Measurements from ENCODE around the gene POPDC2. TPM values are rescaled to one million over a fixed set of nuclear protein-coding genes. Genes with fewer than 3 reads are reported as not detected.

The POPDC2 gene
- total RNA-seq, 4 donors from 2014 or later: 67.9 to 92.6 (median 79.3) TPM

DNA sequence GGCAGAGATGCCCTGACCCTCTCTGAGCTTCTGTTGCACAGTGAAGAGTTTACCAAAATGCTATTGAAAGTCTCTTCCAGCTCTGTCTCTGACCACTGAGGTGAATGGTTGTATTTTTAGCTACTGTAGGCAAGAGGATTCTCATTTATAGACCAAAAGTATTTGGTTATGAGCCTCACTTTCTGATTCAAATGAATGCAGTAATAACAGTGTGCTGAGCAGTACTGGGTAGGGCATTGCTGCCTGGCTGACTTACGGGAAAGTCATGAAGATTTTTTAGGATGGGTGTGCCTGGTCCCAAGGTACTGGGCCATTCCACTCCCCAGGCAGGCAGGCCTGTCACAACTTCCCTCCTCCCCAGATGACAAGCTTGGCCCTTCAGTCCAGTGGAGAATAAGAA is 47.2 kb downstream of the POPDC2 start:
- no peaks in the 10 kb centered on the region for H3K36me3 ChIP-seq
- no peaks in the 10 kb centered on the region for H3K4me1 ChIP-seq
- WGBS: 100% methylated on average over 1 of the region's 1 CpG
- DNase-seq (ENCODE audit: extremely low spot score): no peak
- no peaks in the 10 kb centered on the region for H3K27me3 ChIP-seq
- intact Hi-C loops (cut with DNase I): no loop called here
- no peak for TF ChIP-seq EP300 (IDR thresholded peaks at IDR 0.05)
- no peak for TF ChIP-seq POLR2A (IDR thresholded peaks at IDR 0.05; ENCODE audit: low read depth)
- H3K9me3 ChIP-seq: no peaks in the 10 kb centered on the region
- H3K27ac ChIP-seq (replicated peaks in 1 of 4): no peak overlapping the region
- no peak overlapping the region for H3K4me3 ChIP-seq

DNA sequence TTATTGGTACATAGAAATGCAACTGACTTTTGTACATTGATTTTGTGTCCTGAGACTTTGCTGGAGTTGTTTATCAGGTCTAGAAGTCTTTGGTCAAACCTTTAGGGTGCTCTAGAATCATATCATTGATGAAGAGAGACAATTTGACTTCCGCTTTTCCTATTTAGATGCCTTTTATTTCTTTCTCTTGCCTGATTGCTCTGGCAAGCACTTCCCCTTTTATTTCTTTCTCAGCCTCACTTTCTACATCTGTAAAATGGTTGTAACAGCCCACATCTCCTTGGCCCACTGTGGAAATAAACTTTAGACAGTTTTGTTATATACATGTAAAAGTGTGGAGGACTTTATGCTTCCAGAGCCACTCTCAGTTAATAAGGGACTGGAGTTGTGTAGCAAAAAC is 48.7 kb downstream of the POPDC2 start:
- H3K4me3 ChIP-seq: no peak overlapping the region
- WGBS: 97% methylated on average over 1 of the region's 1 CpG

GRCh38 chr3:119609301-119609700 is 51.1 kb downstream of the POPDC2 start:
- Histone ChIP-seq H3K4me3 (no peak overlapping the region), H3K4me1 (no peaks in the 10 kb centered on the region), H3K36me3 (no peaks in the 10 kb centered on the region), H3K27ac (replicated peaks in 1 of 4) (no peak overlapping the region), H3K9me3 (no peaks in the 10 kb centered on the region), H3K27me3 (no peaks in the 10 kb centered on the region)
- 51% methylated on average over 6 of the region's 6 CpGs for WGBS
- intact Hi-C loops (cut with DNase I): no loop called here
- DNase-seq (ENCODE audit: extremely low spot score): no peak
- TF ChIP-seq POLR2AphosphoS5 (IDR thresholded peaks at IDR 0.05): no peak
- no peak for TF ChIP-seq EP300 (IDR thresholded peaks at IDR 0.05)
- no peak for TF ChIP-seq POLR2A (IDR thresholded peaks at IDR 0.05; ENCODE audit: low read depth)
- no peak for TF ChIP-seq CTCF (IDR thresholded peaks at IDR 0.05)

More for the DNA sequence above, 48.7 kb downstream of the POPDC2 start:
- Histone ChIP-seq H3K4me1 (no peaks in the 10 kb centered on the region), H3K27ac (replicated peaks in 1 of 4) (no peak overlapping the region), H3K27me3 (no peaks in the 10 kb centered on the region), H3K9me3 (no peaks in the 10 kb centered on the region), H3K36me3 (no peaks in the 10 kb centered on the region)
- no peak for DNase-seq (ENCODE audit: extremely low spot score)
- intact Hi-C loops (cut with DNase I): no loop called here
- TF ChIP-seq POLR2AphosphoS5 (IDR thresholded peaks at IDR 0.05) (no peak), EP300 (IDR thresholded peaks at IDR 0.05) (no peak), CTCF (IDR thresholded peaks at IDR 0.05) (no peak), POLR2A (IDR thresholded peaks at IDR 0.05; ENCODE audit: low read depth) (no peak)

GRCh38 chr3:119608405-119609000 is 51.9 kb downstream of the POPDC2 start:
- intact Hi-C loops (cut with DNase I): no loop called here
- Histone ChIP-seq H3K27ac (replicated peaks in 1 of 4) (no peak overlapping the region), H3K27me3 (no peaks in the 10 kb centered on the region), H3K4me3 (no peak overlapping the region), H3K9me3 (no peaks in the 10 kb centered on the region), H3K4me1 (no peaks in the 10 kb centered on the region), H3K36me3 (no peaks in the 10 kb centered on the region)
- 76% methylated on average over 6 of the region's 6 CpGs for whole genome bisulfite sequencing
- TF ChIP-seq EP300 (IDR thresholded peaks at IDR 0.05) (no peak), POLR2AphosphoS5 (IDR thresholded peaks at IDR 0.05) (no peak), POLR2A (IDR thresholded peaks at IDR 0.05; ENCODE audit: low read depth) (no peak), CTCF (IDR thresholded peaks at IDR 0.05) (no peak)
- DNase-seq (ENCODE audit: extremely low spot score): no peak

DNA sequence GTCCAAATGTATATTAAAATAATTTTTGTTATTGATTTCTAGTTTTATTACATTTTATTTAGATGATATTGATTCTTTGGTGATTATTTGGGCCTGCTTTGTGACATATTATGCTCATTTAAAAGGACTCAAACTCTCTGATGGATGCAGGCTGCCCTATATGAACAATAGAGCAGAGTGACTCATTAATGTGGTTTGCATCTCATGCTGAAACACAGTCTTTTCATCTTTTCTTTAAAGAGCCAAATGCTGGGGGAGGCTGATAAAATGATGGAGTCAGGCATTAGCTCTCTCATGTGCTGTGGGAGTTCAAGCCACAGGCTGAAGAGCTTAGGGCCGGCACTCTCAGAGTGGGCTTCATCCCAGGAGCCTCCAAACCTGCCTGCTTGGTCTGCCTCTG is 55.5 kb downstream of the POPDC2 start:
- Histone ChIP-seq H3K9me3 (no peaks in the 10 kb centered on the region), H3K4me3 (no peak overlapping the region), H3K27ac (replicated peaks in 1 of 4) (no peak overlapping the region), H3K27me3 (no peaks in the 10 kb centered on the region), H3K4me1 (peaks cover 0 to 12% (median 0%) of the 10 kb centered on the region in 4 donors), H3K36me3 (no peaks in the 10 kb centered on the region)
- WGBS: 100% methylated on average over 1 of the region's 1 CpG
- intact Hi-C loops (cut with DNase I): no loop called here
- TF ChIP-seq POLR2AphosphoS5 (IDR thresholded peaks at IDR 0.05): no peak
- no peak for TF ChIP-seq EP300 (IDR thresholded peaks at IDR 0.05)
- no peak for TF ChIP-seq POLR2A (IDR thresholded peaks at IDR 0.05; ENCODE audit: low read depth)
- TF ChIP-seq CTCF (IDR thresholded peaks at IDR 0.05): no peak
- DNase-seq (ENCODE audit: extremely low spot score): no peak
